A673 (cell line): Measurements from ENCODE around the gene CHST15. TPM values are rescaled to one million over a fixed set of nuclear protein-coding genes. Genes with fewer than 3 reads are reported as not detected.

Experiments
- BruUV-seq: library from RNA; stranded (reverse); fragments of 400-500 nt; replicated peaks from 2 replicates; lab custom pipeline; 2021; lab: Mats Ljungman, UMichigan
- CTCF ChIA-PET: fragments of 300-600 bp; sonication (Branson Sonifier 250); formaldehyde crosslinking; loops from one replicate; lab custom pipeline; 2022; ENCODE audit warnings: antibody characterized with exemption; lab: Charles Lee
- POLR2A ChIA-PET: fragments of 300-600 bp; sonication (Branson Sonifier 250); formaldehyde crosslinking; loops from one replicate; lab custom pipeline; 2022; ENCODE audit warnings: antibody characterized with exemption; ENCODE audit not compliant: low non-redundant PET; lab: Charles Lee
- DNase-seq: peaks from one replicate; pipeline ENCODE4 v3.0.0-alpha.2; 2015; ENCODE audit warnings: low spot score
- H3K27ac ChIP-seq: fragments of 200-600 bp; sonication (generic); 2 replicates; pipeline ENCODE4 v1.5.1; 2016; ENCODE audit warnings: mixed run types, low read depth, mild to moderate bottlenecking, mixed read lengths, antibody characterized with exemption, low read length; ENCODE audit not compliant: poor library complexity, severe bottlenecking
- H3K27me3 ChIP-seq: fragments of 200-600 bp; sonication (generic); replicated peaks from 2 replicates; pipeline ENCODE4 v1.6.1; 2017; ENCODE audit warnings: mixed run types, low read depth, mild to moderate bottlenecking, mixed read lengths, antibody characterized with exemption, low read length; ENCODE audit not compliant: insufficient read depth, poor library complexity
- H3K36me3 ChIP-seq: fragments of 200-600 bp; sonication (generic); 2 replicates; pipeline ENCODE4 v1.6.1; 2016; ENCODE audit warnings: mixed run types, mild to moderate bottlenecking, mixed read lengths, antibody characterized with exemption, low read length; ENCODE audit not compliant: insufficient read depth, poor library complexity, severe bottlenecking
- H3K4me1 ChIP-seq: fragments of 200-600 bp; sonication (generic); 2 replicates; pipeline ENCODE4 v1.6.1; 2017; ENCODE audit warnings: mixed run types, mild to moderate bottlenecking, mixed read lengths, antibody characterized with exemption, low read length; ENCODE audit not compliant: insufficient read depth, poor library complexity, severe bottlenecking
- H3K4me3 ChIP-seq: fragments of 200-600 bp; sonication (generic); 2 replicates; pipeline ENCODE4 v1.5.1; 2016; ENCODE audit warnings: low read depth, mixed run types, mild to moderate bottlenecking, mixed read lengths, low read length; ENCODE audit not compliant: poor library complexity, severe bottlenecking
- H3K9me3 ChIP-seq: fragments of 200-600 bp; sonication (generic); 2 replicates; pipeline ENCODE4 v1.6.1; 2016; ENCODE audit warnings: mixed run types, low read depth, mild to moderate bottlenecking, mixed read lengths, antibody characterized with exemption, low read length; ENCODE audit not compliant: poor library complexity, severe bottlenecking
- CTCF ChIP-seq: fragments of 300-800, 200-600 bp; sonication (generic); conservative IDR thresholded peaks from 2 replicates; pipeline ENCODE4 v1.5.1; 2017; ENCODE audit warnings: low read depth, mild to moderate bottlenecking, antibody characterized with exemption, low read length, moderate library complexity, mixed read lengths
- EZH2 ChIP-seq: fragments of 200-600 bp; sonication (generic); IDR thresholded peaks from 2 replicates; pipeline ENCODE4 v1.6.1; 2017; ENCODE audit warnings: borderline replicate concordance, low read depth, mild to moderate bottlenecking, mixed read lengths, antibody characterized with exemption, low read length; ENCODE audit not compliant: poor library complexity, severe bottlenecking
- intact Hi-C: fragments of 100-400 bp; cut with micrococcal nuclease; formaldehyde crosslinking; loops from one replicate; pipeline ENCODE4 v1.10.0; 2022; ENCODE audit not compliant: unreplicated experiment
- total RNA-seq: library from RNA; stranded (reverse); gene quantifications from 2 replicates; pipeline ENCODE4 v1.2.3, GENCODE V29; 2021

Gene CHST15
- total RNA-seq, 1 experiment from 2014 or later: 1.7 TPM

DNA sequence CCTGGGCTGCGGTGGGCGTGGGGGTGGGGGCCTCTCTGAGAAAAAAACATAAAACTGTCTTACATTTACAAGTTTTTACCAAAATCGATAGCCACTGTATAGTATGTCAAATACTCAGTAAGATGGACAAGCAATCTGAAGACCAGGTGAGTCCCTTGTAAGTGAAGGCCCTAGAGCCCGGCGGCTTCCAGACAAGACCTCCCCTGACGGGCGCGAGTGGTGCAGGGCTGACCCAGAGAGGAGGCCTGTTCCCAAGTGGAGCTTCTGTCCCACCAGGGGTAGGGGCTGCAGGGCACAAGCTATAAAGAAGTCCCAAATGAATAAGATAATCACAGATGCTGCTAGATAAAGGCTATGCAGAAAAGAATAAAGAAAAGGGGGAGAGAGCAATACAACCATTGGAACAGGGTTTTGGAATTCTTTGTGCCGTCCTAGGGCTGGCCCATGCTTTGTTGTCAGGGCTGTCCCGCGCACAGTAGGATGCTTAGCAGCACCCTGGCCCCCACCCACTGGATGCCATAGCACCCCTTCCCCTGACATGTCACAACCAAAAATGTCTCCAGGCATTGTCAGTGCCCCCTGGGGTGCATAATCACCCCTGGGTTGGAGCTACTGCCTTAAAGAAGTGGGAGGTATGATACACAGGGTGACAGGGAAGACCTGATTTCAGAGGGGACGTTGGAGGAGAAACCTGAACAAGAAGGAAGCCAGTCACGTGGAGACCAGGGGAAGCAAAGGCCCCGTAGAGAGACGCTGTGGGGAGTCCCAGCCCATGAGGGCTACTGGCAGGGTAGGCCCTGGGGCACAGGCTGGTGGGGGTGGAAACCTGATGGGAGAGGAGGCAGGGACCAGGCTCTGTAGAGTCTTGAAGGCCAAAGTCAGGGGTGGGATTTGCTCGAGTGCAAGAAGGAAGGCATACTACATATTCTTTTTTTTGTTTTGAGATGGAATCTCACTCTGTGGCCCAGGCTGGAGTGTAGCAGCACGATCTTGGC, 43.1 kb downstream of the CHST15 start:
- Histone ChIP-seq H3K4me3 (no peak overlapping the region), H3K27me3 (no peaks in the 10 kb centered on the region), H3K4me1 (peaks cover 6% of the 10 kb centered on the region), H3K9me3 (no peaks in the 10 kb centered on the region), H3K27ac (no peak overlapping the region), H3K36me3 (no peaks in the 10 kb centered on the region)
- POLR2A ChIA-PET: no interaction called here
- CTCF ChIA-PET: no interaction called here
- BruUV-seq: no TSS peak
- intact Hi-C loops: no loop called here
- TF ChIP-seq CTCF (no peak), EZH2 (no peak)
- DNase-seq: no peak

DNA sequence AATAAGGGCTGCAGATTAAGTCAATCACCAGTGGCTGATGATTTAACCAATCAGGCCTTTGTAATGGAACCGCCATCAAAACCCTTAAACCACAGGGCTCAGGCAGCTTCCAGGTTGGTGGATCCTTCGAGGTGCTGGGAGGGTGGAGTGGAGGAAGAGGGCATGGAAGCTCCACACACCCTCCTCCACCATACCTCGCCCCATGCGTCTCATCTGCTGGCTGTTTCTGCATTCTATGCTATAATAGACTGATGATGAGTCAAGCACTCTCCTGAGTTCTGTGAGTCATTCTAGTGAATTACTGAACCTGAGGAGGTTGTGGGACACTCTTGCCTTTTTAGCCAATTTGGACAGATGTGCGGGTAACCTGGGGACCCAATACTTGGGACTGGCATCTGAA, 43.9 kb downstream of the CHST15 start:
- intact Hi-C loops: no loop called here
- BruUV-seq: no TSS peak
- Histone ChIP-seq H3K9me3 (no peaks in the 10 kb centered on the region), H3K4me1 (peaks cover 6% of the 10 kb centered on the region), H3K27me3 (no peaks in the 10 kb centered on the region), H3K4me3 (no peak overlapping the region), H3K27ac (no peak overlapping the region), H3K36me3 (no peaks in the 10 kb centered on the region)
- no peak for DNase-seq
- CTCF ChIA-PET: no interaction called here
- POLR2A ChIA-PET: no interaction called here
- TF ChIP-seq EZH2 (no peak), CTCF (no peak)

DNA sequence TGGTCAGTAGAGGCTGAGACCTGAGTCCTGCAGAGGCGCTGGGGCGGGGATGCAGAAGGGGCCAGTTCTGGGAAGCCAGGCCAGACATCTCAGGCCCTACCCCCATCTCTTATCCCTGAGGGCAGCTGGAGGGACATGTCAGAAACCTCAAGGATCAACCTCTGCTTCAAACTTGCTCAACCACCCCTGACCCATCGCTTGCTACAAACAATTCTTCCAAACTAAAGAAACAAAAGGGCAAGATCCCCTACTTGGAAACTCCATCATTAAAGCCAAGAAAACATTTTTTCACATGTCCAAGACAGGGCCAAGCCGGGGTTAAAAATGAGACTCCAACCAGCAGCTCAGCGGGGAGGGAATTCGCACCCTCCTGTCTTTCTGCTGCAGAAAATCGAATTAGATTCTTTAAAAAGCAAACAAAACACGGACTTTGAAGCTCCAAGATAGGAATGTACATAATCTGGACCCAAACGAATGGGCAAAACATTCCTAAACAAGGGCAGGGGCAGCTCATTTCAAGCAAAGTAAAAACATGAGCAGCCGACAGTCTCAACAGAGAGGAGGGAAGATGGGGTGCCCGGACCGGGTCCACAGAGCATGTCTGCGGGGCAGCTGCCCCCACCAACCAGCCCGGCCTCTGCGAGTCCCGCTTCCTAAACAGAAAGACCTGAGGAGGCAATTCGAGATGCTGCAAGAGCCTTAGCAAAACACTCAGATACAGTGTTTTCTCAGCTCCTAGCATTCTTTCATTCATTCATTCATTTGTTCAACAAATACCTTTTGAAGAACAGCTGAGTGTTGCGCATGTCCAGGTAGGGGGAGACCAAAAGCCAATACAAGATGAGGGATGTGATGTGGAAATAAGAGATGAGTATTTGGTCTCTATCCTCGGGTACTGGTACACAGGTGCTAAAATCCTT, 44.8 kb downstream of the CHST15 start:
- CTCF ChIA-PET: no interaction called here
- no peak for DNase-seq
- H3K36me3 ChIP-seq: no peaks in the 10 kb centered on the region

More for the DNA sequence above, 44.8 kb downstream of the CHST15 start:
- no TSS peak for BruUV-seq
- H3K4me3 ChIP-seq: no peak overlapping the region
- no peaks in the 10 kb centered on the region for H3K9me3 ChIP-seq
- POLR2A ChIA-PET: interaction anchor here (0.6 kb wide), 1 partner anchor 348 kb away, joined by 3 read pairs; no protein-coding TSS in a partner anchor
- intact Hi-C loops: no loop called here
- no peak overlapping the region for H3K27ac ChIP-seq
- H3K27me3 ChIP-seq: no peaks in the 10 kb centered on the region
- peaks cover under 1% of the 10 kb centered on the region for H3K4me1 ChIP-seq
- TF ChIP-seq EZH2 (no peak), CTCF (no peak)
